ENCODE measurements around the gene RPL18.

Gene RPL18

GRCh38 chr19:48646001-48646721, 27.2 kb upstream of the RPL18 start, which contains the start of gene CA11 (continued):
- no peak; the same call in 1 of the 2 replicates for TF ChIP-seq REST (tag by site-specific recombination; IDR thresholded peaks at IDR 0.05)
- peak; percentile 92 for TF ChIP-seq GLIS2 (tag by site-specific recombination; IDR thresholded peaks at IDR 0.05)
- TF ChIP-seq SP2 (tag by site-specific recombination; IDR thresholded peaks at IDR 0.05), result peak; percentile 75
- no peak for TF ChIP-seq ZNF302 (tag by site-specific recombination; IDR thresholded peaks at IDR 0.05; ENCODE audit: low read depth)
- TF ChIP-seq ZBTB49 (tag by site-specific recombination; IDR thresholded peaks at IDR 0.05; ENCODE audit: low read depth), result no peak
- no peak for TF ChIP-seq PRDM2 (tag by site-specific recombination; IDR thresholded peaks at IDR 0.05; ENCODE audit: borderline replicate concordance)
- TF ChIP-seq ZNF621 (tag by site-specific recombination; IDR thresholded peaks at IDR 0.05), result no peak
- TF ChIP-seq ZNF132 (tag by site-specific recombination; IDR thresholded peaks at IDR 0.05; ENCODE audit: borderline replicate concordance), result no peak
- no peak for TF ChIP-seq ZNF324 (tag by site-specific recombination; IDR thresholded peaks at IDR 0.05)
- no peak for TF ChIP-seq ZNF184 (tag by site-specific recombination; IDR thresholded peaks at IDR 0.05)
- no peak for TF ChIP-seq ZNF544 (tag by site-specific recombination; IDR thresholded peaks at IDR 0.05)
- peak; percentile 95 for TF ChIP-seq PRDM1 (tag by site-specific recombination; IDR thresholded peaks at IDR 0.05)
- no peak for TF ChIP-seq ZBTB21 (tag by site-specific recombination; IDR thresholded peaks at IDR 0.05)
- TF ChIP-seq GLI2 (tag by site-specific recombination; IDR thresholded peaks at IDR 0.05; ENCODE audit: borderline replicate concordance, low read depth), result no peak
- no peak for TF ChIP-seq AEBP2 (tag by site-specific recombination; IDR thresholded peaks at IDR 0.05; ENCODE audit: borderline replicate concordance)
- peak; percentile 9; the same call in 1 of the 2 replicates for TF ChIP-seq OVOL3 (tag by site-specific recombination; IDR thresholded peaks at IDR 0.05)
- no peak for TF ChIP-seq ZNF18 (tag by site-specific recombination; IDR thresholded peaks at IDR 0.05)
- TF ChIP-seq ZBTB17 (tag by site-specific recombination; IDR thresholded peaks at IDR 0.05), result peak; percentile 98
- TF ChIP-seq ZNF211 (tag by site-specific recombination; IDR thresholded peaks at IDR 0.05; ENCODE audit: low read depth), result no peak
- no peak for TF ChIP-seq ZNF354C (tag by site-specific recombination; IDR thresholded peaks at IDR 0.05; ENCODE audit: borderline replicate concordance, low read depth)
- no peak for TF ChIP-seq ZNF2 (tag by site-specific recombination; IDR thresholded peaks at IDR 0.05)
- TF ChIP-seq ZNF768 (tag by site-specific recombination; IDR thresholded peaks at IDR 0.05), result no peak
- no peak for TF ChIP-seq ZNF239 (tag by site-specific recombination; IDR thresholded peaks at IDR 0.05)
- no peak for TF ChIP-seq ZNF292 (tag by site-specific recombination; IDR thresholded peaks at IDR 0.05; ENCODE audit: borderline replicate concordance, low read depth)
- peak; percentile 82 for TF ChIP-seq KLF8 (tag by site-specific recombination; IDR thresholded peaks at IDR 0.05)

Measured in HEK293 (cell line).